C4-2B (cell line): ENCODE results near the gene MAST1.

ENCODE experiments used
- CTCF ChIP-seq: fragments of 450-650 bp; conservative IDR thresholded peaks from 2 replicates; pipeline ENCODE4 v1.5.1; 2017; ENCODE audit warnings: mild to moderate bottlenecking
- ZFX ChIP-seq: fragments of 450-650 bp; IDR thresholded peaks from 2 replicates; pipeline ENCODE4 v1.6.1; 2017

DNA sequence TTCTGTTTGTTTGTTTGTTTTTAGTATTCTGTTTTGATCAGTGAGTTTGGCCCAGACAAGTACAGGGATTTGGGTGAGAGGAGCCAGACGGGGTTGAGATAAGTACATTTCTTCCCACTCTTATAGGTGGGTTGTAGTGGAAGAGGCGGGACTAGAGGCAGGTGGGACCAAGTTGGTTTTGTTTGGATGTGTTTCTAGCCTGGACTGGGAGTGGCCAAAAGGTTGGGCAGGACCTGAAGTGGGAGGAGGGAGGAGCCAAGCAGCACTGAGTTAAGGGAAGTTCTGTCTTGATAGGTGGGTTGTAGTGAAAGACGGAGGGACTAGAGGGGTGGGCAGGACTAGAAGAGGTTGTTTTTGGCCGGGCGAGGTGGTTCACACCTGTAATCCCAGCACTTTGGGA is 33.9 kb downstream of the MAST1 start:
- TF ChIP-seq CTCF, result no peak
- no peak for TF ChIP-seq ZFX
